Ascending aorta (tissue), 2 donors: ENCODE data around the gene OSBPL6. TPM values are rescaled to one million over a fixed set of nuclear protein-coding genes. Genes with fewer than 3 reads are reported as not detected.

Experiments
- DNase-seq, 2 donors: peaks; one replicate each; pipeline ENCODE4 v3.0.0-alpha.2; 2019; ENCODE audit warnings: low spot score in 2 of 2
- H3K27ac ChIP-seq, 2 donors: fragments of 200-600 bp; sonication (generic); one replicate each; pipeline ENCODE4 v1.5.1; 2016 to 2017; ENCODE audit warnings: mild to moderate bottlenecking in 1 of 2
- H3K27me3 ChIP-seq: fragments of 200-600 bp; sonication (generic); one replicate; pipeline ENCODE4 v1.5.1; 2017
- H3K36me3 ChIP-seq, 2 donors: fragments of 200-600 bp; sonication (generic); one replicate each; pipeline ENCODE4 v1.5.1; 2016
- H3K4me1 ChIP-seq, 2 donors: fragments of 200-600 bp; sonication (generic); one replicate each; pipeline ENCODE4 v1.5.1; 2016 to 2017; ENCODE audit warnings: mild to moderate bottlenecking in 1 of 2
- H3K4me3 ChIP-seq, 2 donors: fragments of 200-600 bp; sonication (generic); one replicate each; pipeline ENCODE4 v1.5.1; 2016 to 2017; ENCODE audit warnings: mild to moderate bottlenecking in 1 of 2
- H3K9me3 ChIP-seq, 2 donors: fragments of 200-600 bp; sonication (generic); one replicate each; pipeline ENCODE4 v1.5.1; 2016
- CTCF ChIP-seq, 3 experiments: fragments of 200-600 bp in 2 of 3; fragments of 450-650 bp in 1 of 3; sonication (generic) in 2 of 3; IDR thresholded peaks; one replicate each; pipeline ENCODE4 v1.5.1; 2016 to 2019; ENCODE audit warnings: antibody characterized with exemption in 3 of 3, mild to moderate bottlenecking in 1 of 3, moderate library complexity in 1 of 3
- intact Hi-C: fragments of 100-400 bp; cut with DNase I; formaldehyde crosslinking; loops from one replicate; pipeline ENCODE4 v1.15.1; 2023
- total RNA-seq: library from RNA; depleted of rRNA; stranded (reverse); fragments of >200 nt; gene quantifications from one replicate; pipeline ENCODE4 v1.1.0, GENCODE V29; 2016

The OSBPL6 gene
- total RNA-seq, 1 donor from 2014 or later, result 1.4 TPM

DNA sequence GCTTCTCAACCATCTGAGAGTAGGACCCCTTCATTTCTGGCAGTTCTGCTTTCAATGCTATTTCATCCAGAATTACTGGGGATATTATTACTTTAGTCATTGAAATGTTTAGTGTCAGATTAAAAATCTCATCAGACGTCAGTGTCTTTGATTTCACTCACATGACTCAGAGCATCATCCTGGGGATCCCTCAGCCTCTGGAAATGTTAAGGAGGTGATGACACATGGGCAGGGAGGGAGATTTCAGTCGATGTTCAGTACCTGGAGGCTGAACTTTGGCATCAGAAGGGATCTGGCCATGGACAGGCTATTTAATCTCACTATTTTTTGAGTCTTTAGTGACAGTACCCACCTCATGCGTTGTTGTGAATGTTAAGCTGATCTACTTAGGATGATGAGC, 39.1 kb downstream of the OSBPL6 start:
- H3K9me3 ChIP-seq, result no peaks in the 10 kb centered on the region
- DNase-seq, result no peak
- intact Hi-C loops, result no loop called here
- H3K27me3 ChIP-seq, result no peaks in the 10 kb centered on the region
- H3K36me3 ChIP-seq, result no peaks in the 10 kb centered on the region
- no peaks in the 10 kb centered on the region for H3K4me1 ChIP-seq
- no peak for TF ChIP-seq CTCF (IDR thresholded peaks at IDR 0.05)
- H3K27ac ChIP-seq, result no peak overlapping the region
- H3K4me3 ChIP-seq, result no peak overlapping the region

- DNase-seq, result no peak
- Histone ChIP-seq H3K36me3 (no peaks in the 10 kb centered on the region), H3K4me3 (no peak overlapping the region), H3K4me1 (no peaks in the 10 kb centered on the region), H3K9me3 (no peaks in the 10 kb centered on the region), H3K27ac (no peak overlapping the region), H3K27me3 (no peaks in the 10 kb centered on the region)
- no peak for TF ChIP-seq CTCF (IDR thresholded peaks at IDR 0.05)
- intact Hi-C loops, result no loop called here
Measured at GRCh38 chr2:178234648-178235047, 40.3 kb downstream of the OSBPL6 start.

GRCh38 chr2:178237488-178238153, 43.3 kb downstream of the OSBPL6 start:
- TF ChIP-seq CTCF (IDR thresholded peaks at IDR 0.05), result no peak
- Histone ChIP-seq H3K27ac (no peak overlapping the region), H3K27me3 (no peaks in the 10 kb centered on the region), H3K36me3 (no peaks in the 10 kb centered on the region), H3K4me3 (no peak overlapping the region), H3K4me1 (no peaks in the 10 kb centered on the region), H3K9me3 (no peaks in the 10 kb centered on the region)
- DNase-seq, result no peak
- intact Hi-C loops, result no loop called here

DNA sequence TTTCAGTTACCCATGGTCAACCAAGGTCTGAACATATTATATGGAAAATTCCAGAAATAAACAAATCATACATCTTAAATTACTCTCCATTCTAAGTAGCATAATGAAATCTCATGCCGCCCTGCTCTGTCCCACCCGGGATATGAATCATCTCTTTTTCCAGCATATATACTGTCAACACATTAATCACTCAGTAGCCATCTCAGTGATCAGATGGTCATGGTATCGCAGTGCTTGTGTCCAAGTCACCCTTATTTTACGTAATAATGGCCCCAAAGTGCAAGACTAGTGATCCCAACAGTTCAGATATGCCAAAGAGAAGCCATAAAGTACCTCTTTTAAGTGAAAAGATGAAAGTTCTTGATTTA, 43.8 kb downstream of the OSBPL6 start:
- no peak for DNase-seq
- H3K4me3 ChIP-seq, result no peak overlapping the region
- intact Hi-C loops, result no loop called here
- H3K27me3 ChIP-seq, result no peaks in the 10 kb centered on the region
- H3K27ac ChIP-seq, result no peak overlapping the region
- no peak for TF ChIP-seq CTCF (IDR thresholded peaks at IDR 0.05)
- H3K4me1 ChIP-seq, result no peaks in the 10 kb centered on the region
- H3K9me3 ChIP-seq, result no peaks in the 10 kb centered on the region
- H3K36me3 ChIP-seq, result no peaks in the 10 kb centered on the region

- Histone ChIP-seq H3K36me3 (no peaks in the 10 kb centered on the region), H3K9me3 (no peaks in the 10 kb centered on the region), H3K27ac (no peak overlapping the region), H3K4me1 (no peaks in the 10 kb centered on the region), H3K4me3 (no peak overlapping the region), H3K27me3 (no peaks in the 10 kb centered on the region)
- no peak for TF ChIP-seq CTCF (IDR thresholded peaks at IDR 0.05)
- DNase-seq, result no peak
- intact Hi-C loops, result no loop called here
Measured at GRCh38 chr2:178238750-178239149, 44.4 kb downstream of the OSBPL6 start.
